ENCODE data around the gene HOXD8. TPM values are rescaled to one million over a fixed set of nuclear protein-coding genes. Genes with fewer than 3 reads are reported as not detected.

The HOXD8 gene
- total RNA-seq, result 23.8 and 44.3 TPM in 2 replicates

DNA sequence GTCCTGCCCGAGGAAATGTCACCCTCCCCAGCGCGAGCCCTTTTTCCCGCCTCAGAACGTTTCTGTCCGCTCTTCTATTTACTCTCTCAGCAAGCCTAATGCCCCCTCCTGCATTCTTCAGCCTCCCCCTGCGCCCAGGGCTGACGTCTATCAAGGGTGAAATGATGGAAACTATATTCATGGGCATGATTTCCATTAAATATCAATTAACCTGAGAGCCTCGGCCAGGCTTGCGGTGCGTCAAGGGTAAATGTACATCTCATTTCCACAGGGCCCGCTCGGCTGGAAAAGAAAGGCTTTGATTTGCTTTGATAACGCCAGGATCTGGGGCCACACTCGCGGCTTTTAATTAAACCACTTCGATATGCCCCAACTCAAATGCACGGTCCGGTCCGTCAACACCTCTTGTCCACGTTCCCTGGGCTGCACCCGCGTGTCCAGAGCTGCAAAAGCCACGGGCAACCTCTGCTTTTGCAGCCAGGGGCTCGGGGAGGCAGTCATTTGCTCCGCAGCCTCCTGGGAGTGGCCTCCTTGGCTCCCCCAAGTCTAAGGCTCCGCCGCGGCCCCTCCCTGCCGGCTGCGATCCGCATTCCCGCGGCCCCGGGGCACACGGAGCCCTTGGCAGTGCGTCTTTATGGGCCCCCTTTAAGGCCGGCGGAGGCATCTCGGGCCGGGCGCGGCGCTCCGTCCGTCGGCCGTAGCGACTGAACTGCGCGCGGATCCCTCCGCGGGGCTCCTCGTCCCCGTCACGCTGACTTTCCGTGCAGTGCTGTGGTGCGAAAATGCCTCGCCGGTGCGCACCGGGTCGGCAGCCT lies at the start of gene HOXD8:
TSS of gene HOXD8 (plus strand) at position 724 of the 815 bp plus-strand sequence. CDS start 662 bp downstream, outside the sequence.

DNA sequence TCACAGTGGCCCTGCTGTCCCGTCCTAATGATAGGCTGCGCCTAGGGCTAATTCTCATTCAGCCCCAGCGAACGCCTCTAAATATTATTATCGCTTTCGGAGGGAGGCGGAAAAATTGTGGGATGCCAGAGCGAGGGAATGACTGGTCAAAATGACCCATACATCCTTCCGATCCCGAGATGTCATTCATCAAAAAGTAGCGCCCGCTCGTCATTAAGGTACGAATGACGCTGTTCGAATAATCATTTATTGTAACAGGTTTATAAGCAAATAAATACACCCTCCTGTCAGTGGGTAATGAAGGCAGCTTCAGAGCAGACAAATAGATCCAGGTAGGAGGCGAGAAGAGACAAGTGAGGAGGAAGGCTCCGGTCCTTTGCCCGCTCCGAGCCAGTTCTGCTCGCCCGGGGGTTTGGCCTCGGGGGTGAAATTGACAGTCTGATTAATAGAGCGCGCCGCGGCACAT lies 45.7 kb upstream of the HOXD8 start, which contains the start of gene EVX2:
TSS of gene EVX2 (minus strand) at position 167 of the 466 bp plus-strand sequence. CDS start 186 bp downstream, outside the sequence.

DNA sequence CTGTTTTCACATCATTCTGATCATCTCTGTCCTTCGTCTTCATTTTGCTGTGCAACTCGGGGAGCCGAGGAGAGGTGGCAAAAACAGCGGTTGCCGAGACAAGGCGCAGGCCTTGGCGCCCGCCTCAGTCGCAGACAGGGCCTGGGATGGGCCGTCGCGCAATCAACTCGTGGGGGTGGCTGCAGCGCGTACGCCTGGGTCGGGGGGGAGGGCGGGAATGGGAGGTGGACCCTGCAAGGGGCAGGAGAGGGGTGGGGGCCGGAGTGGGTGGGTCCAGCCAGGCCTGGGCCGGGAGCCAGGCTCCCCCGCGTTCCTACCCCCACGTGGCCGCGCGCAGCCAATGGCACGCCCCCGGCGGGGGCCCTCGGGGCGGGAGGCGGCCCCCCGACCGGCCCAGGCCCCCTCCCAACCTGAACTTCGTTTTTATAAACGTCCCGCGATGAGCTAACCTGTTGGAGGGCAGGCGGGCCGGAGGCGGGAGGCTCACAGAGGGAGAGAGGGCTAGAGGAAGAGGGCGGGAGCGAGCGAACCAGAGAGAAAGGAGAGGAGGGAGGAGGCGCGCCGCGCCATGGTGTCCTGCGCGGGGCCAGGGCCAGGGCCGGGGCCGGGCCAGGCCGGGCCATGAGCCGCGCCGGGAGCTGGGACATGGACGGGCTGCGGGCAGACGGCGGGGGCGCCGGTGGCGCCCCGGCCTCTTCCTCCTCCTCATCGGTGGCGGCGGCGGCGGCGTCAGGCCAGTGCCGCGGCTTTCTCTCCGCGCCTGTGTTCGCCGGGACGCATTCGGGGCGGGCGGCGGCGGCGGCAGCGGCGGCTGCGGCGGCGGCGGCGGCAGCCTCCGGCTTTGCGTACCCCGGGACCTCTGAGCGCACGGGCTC lies 37.0 kb upstream of the HOXD8 start, which contains the start of gene HOXD13:
TSS of gene HOXD13 (plus strand) at position 452 of the 875 bp plus-strand sequence. CDS start at position 622, 170 bp downstream.

DNA sequence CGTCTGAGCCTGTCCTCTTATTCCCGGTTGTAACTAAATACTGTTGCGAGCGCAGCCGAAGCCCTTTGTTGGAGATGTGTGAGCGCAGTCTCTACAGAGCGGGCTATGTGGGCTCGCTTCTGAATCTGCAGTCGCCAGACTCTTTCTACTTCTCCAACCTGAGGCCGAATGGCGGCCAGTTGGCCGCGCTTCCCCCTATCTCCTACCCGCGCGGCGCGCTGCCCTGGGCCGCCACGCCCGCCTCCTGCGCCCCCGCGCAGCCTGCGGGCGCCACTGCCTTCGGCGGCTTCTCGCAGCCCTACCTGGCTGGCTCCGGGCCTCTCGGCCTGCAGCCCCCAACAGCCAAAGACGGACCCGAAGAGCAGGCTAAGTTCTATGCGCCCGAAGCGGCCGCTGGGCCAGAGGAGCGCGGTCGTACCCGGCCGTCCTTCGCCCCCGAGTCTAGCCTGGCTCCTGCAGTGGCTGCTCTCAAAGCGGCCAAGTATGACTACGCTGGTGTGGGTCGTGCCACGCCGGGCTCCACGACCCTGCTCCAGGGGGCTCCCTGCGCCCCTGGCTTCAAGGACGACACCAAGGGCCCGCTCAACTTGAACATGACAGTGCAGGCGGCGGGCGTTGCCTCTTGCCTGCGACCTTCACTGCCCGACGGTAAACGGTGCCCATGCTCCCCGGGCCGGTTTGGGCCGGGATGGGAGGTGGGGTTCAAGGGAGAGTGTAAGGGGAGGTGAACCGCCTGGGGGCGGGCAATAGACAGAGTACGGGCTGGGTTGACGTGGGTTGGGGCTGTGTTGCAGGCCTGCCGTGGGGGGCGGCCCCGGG lies 29.6 kb upstream of the HOXD8 start, which contains the start of gene HOXD12:
TSS of gene HOXD12 (plus strand) at position 68 of the 819 bp plus-strand sequence. CDS start at position 75, 7 bp downstream.

DNA sequence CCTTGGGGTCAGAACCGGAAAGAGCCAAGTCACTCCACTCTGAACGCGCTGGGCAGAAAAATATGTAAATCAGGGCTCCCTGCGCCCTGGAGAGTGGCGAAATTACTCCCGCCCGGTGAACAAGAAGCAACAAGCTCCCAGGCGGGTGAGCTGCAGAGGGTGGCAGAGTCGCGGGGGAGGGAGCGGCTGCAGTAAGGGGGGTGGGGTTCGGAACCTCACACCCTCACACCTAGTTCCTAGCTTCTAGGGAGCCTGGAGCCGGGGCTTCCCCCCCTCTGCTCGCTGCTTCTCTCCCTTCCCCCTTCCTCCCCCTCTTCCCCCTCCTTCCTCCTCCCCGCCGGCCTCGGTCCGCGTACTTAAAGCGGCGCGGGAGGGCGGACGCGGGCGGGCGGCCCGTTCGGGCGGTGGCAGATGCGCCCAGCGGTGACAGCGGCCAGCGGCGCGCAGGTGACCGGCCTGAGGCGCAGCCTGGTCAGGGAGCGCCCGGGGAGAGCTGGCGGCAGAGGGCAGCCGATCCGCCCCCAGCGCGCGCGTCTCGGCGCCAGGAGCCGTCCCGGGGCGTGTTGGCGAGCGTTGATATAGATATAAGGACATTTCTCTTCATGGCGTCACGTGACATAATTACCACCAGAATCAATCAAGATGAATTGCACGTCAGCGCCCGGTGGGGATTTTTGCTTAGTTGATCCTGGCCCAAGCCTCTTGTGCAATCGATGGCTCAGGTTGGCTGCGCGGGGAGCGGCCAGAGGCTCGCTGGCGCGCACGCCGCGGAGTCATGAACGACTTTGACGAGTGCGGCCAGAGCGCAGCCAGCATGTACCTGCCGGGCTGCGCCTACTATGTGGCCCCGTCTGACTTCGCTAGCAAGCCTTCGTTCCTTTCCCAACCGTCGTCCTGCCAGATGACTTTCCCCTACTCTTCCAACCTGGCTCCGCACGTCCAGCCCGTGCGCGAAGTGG lies 22.6 kb upstream of the HOXD8 start, which contains the start of gene HOXD11:
TSS of gene HOXD11 (plus strand) at position 700 of the 959 bp plus-strand sequence. CDS start at position 776, 76 bp downstream.

DNA sequence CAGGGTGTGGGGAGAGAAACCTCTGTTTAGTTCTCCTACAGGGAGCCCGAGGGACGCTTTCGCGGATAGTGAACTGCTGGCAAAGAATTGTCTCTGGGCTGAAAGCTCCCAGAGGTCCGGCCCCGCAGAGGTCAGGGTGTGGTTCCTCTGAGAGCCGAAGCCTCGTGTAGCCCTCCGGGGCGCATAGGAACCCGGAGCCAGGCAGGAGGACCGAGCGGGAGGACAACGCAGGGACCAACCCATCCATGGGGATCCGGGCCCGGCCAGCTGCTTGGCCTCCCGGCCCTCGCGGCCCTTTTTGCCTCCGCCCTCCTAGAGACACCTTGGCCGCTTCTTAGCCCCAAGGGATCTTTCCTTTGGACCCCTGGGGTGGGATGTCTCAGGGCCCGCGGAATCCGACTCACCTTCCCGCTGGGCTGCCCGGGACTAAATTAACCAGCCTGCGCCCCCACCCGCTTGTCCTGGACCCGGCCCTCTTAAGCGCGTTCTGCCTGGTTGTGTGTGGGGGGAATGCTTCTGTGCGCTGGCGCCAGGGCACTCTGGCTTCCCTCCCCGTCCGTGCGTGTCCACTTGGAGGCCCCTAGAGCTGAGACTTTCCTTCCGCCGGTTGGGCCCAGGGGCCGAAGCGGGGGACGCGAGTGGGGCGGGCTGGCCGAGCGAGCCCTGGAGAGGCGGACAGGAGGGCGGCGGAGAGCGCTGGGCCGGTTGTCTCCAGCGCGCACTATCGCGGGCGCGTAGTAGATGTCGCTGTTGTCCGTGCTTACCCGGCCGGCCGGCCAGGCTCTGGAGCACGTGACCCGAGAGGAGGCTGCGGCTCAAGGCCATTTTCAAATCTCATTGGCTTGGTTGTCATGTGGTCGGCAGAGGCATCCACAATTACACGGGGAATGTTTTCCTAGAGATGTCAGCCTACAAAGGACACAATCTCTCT lies 13.4 kb upstream of the HOXD8 start, which contains the start of gene HOXD10:
TSS of gene HOXD10 (plus strand) at position 896 of the 931 bp plus-strand sequence. CDS start 56 bp downstream, outside the sequence.

DNA sequence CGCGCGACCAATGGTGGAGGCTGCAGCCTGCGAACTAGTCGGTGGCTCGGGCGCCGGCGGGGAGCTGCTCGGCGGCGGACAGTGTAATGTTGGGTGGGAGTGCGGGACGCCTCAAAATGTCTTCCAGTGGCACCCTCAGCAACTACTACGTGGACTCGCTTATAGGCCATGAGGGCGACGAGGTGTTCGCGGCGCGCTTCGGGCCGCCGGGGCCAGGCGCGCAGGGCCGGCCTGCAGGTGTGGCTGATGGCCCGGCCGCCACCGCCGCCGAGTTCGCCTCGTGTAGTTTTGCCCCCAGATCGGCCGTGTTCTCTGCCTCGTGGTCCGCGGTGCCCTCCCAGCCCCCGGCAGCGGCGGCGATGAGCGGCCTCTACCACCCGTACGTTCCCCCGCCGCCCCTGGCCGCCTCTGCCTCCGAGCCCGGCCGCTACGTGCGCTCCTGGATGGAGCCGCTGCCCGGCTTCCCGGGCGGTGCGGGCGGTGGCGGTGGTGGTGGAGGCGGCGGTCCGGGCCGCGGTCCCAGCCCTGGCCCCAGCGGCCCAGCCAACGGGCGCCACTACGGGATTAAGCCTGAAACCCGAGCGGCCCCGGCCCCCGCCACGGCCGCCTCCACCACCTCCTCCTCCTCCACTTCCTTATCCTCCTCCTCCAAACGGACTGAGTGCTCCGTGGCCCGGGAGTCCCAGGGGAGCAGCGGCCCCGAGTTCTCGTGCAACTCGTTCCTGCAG lies 6.7 kb upstream of the HOXD8 start, which contains the start of gene HOXD9:
TSS of gene HOXD9 (plus strand) at position 37 of the 728 bp plus-strand sequence. CDS start at position 87, 50 bp downstream.

DNA sequence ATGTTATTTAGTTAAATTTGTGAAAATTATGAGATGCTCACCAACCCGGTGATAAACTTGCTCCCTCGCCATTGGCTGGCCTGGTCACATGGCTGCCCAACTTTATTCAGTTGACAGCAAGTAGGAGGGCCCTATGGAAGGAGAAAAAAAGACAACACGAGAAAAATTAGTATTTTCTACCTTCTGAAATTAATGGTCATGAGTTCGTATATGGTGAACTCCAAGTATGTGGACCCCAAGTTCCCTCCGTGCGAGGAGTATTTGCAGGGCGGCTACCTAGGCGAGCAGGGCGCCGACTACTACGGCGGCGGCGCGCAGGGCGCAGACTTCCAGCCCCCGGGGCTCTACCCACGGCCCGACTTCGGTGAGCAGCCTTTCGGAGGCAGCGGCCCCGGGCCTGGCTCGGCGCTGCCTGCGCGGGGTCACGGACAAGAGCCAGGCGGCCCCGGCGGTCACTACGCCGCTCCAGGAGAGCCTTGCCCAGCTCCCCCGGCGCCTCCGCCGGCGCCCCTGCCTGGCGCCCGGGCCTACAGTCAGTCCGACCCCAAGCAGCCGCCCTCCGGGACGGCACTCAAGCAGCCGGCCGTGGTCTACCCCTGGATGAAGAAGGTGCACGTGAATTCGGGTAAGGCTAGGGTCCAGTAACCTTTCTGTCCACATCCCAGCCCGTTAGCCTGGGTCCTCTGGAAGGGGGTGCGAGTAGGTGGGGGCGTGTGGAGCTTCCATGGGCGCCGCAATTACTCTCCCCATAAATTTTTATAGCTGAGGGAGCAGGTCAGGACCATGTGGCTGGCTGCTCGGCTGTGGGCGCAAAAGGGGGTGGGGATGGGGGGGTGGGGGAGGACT lies 22.2 kb downstream of the HOXD8 start, which contains the start of gene HOXD4:
TSS of gene HOXD4 (plus strand) at position 109 of the 846 bp plus-strand sequence. CDS start at position 193, 84 bp downstream.

DNA sequence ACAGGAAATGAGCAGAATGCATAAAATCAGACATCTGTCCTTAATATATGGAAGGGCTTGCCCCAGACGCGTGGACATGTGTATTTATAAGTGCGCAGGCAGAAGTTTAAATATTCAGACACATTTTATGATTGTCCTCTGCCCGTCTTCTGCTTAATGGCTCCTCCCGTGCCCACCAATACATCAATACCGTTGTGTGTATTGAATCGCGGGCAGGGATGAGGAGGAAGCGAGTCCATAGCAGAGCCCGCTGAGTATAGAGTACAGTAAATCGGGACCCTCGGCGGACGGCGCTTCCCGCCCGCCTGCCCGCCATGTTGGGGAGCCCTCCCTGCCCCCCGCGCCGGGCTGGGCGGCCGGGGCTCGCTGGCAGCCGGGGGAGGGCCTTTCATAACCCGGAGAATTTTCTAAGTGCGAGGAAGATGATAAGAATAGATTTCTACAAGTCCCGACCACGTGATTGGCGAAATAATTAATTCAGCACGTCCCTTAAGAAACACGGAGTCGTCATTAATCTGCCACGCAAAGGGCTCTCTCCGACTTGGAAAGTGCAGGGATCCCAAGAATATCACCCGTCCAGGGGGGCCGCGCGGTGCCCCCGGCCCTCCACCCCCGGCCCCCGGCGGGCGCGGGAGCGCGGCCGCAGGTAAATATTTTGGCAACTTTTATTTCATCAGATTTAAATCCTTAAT lies 27.4 kb downstream of the HOXD8 start, which contains the start of gene HOXD3:
TSS of gene HOXD3 (plus strand) at position 501 of the 692 bp plus-strand sequence. CDS start 11,808 bp downstream, outside the sequence.

Other genes with a start within 250 kb of the HOXD8 start
- 5.8 and 6.9 TPM in 2 replicates for gene LNPK, start 127.4 kb upstream of the HOXD8 start, total RNA-seq
- gene EVX2, start 45.7 kb upstream of the HOXD8 start, total RNA-seq, result not detected in 2 replicates
- under 0.01 TPM in 1 of 2 replicates, not detected in the other for gene HOXD13, start 37.0 kb upstream of the HOXD8 start, total RNA-seq
- gene HOXD12, start 29.9 kb upstream of the HOXD8 start, total RNA-seq, result not detected in 2 replicates
- 0.11 TPM in 1 of 2 replicates, not detected in the other for gene HOXD11, start 22.4 kb upstream of the HOXD8 start, total RNA-seq
- gene HOXD10, start 12.9 kb upstream of the HOXD8 start, total RNA-seq, result 8.2 and 32.9 TPM in 2 replicates
- gene HOXD9, start 7.0 kb upstream of the HOXD8 start, total RNA-seq, result 17.0 and 33.7 TPM in 2 replicates
- gene HOXD4, start 21.8 kb downstream of the HOXD8 start, total RNA-seq, result 3.5 and 6.3 TPM in 2 replicates
- gene HOXD3, start 27.6 kb downstream of the HOXD8 start, total RNA-seq, result 9.1 and 18.2 TPM in 2 replicates
- 5.9 and 10.0 TPM in 2 replicates for gene HOXD1, start 59.0 kb downstream of the HOXD8 start, total RNA-seq
- gene MTX2, start 139.7 kb downstream of the HOXD8 start, total RNA-seq, result 28.0 and 28.5 TPM in 2 replicates

Measured in dermis lymphatic vessel endothelial cell (primary cell).